ENCODE data around the gene POC1A.

DNA sequence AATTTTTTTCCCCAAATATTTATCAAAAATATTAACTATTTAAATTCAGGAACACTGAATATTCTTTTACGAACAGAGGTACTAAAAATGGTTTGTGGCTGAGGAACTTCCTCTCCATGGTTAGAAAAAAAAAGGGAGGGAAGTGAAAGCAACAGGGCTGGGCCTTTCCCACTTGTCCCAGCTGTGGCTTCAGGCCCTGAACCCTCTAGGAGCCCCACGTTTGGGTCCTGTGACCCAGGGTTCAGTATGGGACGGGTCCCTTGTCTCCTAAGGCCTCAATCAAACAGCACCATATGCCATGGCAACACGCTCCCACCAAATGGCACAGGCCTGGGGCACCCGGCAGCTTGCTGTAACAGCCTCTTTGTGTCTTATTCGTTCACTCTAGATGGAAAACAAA lies 32.4 kb downstream of the POC1A start:
- no peak for TF ChIP-seq BMI1 (IDR thresholded peaks at IDR 0.05; ENCODE audit: borderline replicate concordance)
- TF ChIP-seq, protein P1, sequence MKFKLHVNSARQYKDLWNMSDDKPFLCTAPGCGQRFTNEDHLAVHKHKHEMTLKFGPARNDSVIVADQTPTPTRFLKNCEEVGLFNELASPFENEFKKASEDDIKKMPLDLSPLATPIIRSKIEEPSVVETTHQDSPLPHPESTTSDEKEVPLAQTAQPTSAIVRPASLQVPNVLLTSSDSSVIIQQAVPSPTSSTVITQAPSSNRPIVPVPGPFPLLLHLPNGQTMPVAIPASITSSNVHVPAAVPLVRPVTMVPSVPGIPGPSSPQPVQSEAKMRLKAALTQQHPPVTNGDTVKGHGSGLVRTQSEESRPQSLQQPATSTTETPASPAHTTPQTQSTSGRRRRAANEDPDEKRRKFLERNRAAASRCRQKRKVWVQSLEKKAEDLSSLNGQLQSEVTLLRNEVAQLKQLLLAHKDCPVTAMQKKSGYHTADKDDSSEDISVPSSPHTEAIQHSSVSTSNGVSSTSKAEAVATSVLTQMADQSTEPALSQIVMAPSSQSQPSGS (IDR thresholded peaks at IDR 0.05; ENCODE audit: low read length), result no peak
- no peak for TF ChIP-seq KDM1A (IDR thresholded peaks at IDR 0.05; ENCODE audit: borderline replicate concordance)
- TF ChIP-seq EP300 (IDR thresholded peaks at IDR 0.05; ENCODE audit: borderline replicate concordance in 1 of 2, control insufficient read depth in 1 of 2, low read depth in 2 of 2, low read length in 2 of 2), result no peak
- TF ChIP-seq ZNF217 (IDR thresholded peaks at IDR 0.05), result no peak
- TF ChIP-seq LARP7 (IDR thresholded peaks at IDR 0.05), result no peak
- no peak for TF ChIP-seq CTCF (IDR thresholded peaks at IDR 0.05 in 2 of 3, conservative IDR thresholded peaks at IDR 0.05 in 1 of 3; ENCODE audit: control insufficient read depth in 2 of 3, extremely low read depth in 1 of 3, insufficient read depth in 1 of 3, low read depth in 3 of 3, low read length in 3 of 3)
- TF ChIP-seq POLR2A (IDR thresholded peaks at IDR 0.05; ENCODE audit: low read depth, low read length), result no peak
- TF ChIP-seq TAF1 (IDR thresholded peaks at IDR 0.05; ENCODE audit: borderline replicate concordance, low read depth, low read length), result no peak
- TF ChIP-seq TCF7 (IDR thresholded peaks at IDR 0.05; ENCODE audit: borderline replicate concordance), result no peak
- TF ChIP-seq MAX (IDR thresholded peaks at IDR 0.05; ENCODE audit: low read depth, low read length), result 0 out of 2 replicates have a peak, but pooled peaks have one; percentile 35
- no peak for TF ChIP-seq ESRRA (IDR thresholded peaks at IDR 0.05; ENCODE audit: low read length)

Measured in GM12878 (cell line).